Stimulated activated CD4-positive, alpha-beta T cell treated with anti-CD3 and anti-CD28 coated beads, Interleukin-4, amount 100 ng/mL, for 4 hours (primary cell): Measurements from ENCODE around the gene MANSC1.
A peak's percentile ranks its signal among the peaks of the same experiment; 100 is the strongest.
"Not testable (repeated sequence)": the region's sequence is repeated elsewhere in the genome, so short reads cannot be mapped to it uniquely, and the experiment has no call there.

Experiments used
- DNase-seq, 2 experiments: peaks; one replicate each; pipeline ENCODE4 v3.0.0-alpha.2; 2020

Gene MANSC1

DNA sequence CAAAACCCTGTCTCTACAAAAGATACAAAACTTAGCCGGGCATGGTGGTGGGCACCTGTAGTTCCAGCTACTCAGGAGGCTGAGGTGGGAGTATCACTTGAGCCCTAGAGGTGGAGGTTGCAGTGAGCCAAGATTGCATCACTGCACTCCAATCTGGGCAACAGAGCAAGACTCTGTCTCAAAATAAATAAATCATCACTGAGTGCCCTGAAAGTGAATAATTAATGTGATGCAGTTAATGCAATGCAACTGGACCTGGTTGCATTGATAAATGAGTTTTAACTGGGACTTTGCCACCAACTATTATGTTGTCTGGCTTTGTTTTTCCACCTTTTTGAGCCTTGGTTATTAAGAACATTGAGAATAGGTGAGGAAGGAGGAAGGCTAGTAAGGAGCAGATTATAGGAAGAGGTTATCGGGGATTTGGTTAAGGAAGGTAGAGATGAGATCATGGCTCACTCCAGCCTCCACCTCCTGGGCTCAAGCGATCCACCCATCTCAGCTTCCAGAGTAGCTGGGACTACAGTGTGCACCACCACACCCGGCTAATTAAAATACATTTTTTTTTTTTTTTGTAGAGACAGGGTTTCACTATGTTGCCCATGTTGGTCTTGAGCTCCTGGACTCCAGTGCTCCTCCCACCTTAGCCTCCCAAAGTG is 14.9 kb upstream of the MANSC1 start:
- no peak for DNase-seq

DNA sequence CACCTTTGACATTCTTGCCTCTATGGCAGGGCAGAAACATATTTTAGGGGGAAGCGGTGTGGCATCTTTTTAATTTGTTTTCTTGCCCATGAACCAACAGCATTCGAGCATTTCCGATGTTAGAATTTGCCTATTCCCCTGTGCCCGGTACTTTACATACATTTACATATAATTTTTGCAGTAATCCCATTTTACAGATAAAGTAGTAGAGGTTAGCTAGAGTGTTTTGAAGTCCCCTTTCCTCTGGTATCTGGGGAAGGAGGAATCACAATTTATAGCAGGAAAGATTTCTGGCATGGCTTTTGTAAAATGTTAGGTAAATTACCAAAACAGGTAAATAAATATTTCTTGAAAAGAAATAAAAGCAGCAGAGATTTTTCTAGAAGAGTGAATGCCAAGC is 8.5 kb upstream of the MANSC1 start:
- no peak for DNase-seq

DNA sequence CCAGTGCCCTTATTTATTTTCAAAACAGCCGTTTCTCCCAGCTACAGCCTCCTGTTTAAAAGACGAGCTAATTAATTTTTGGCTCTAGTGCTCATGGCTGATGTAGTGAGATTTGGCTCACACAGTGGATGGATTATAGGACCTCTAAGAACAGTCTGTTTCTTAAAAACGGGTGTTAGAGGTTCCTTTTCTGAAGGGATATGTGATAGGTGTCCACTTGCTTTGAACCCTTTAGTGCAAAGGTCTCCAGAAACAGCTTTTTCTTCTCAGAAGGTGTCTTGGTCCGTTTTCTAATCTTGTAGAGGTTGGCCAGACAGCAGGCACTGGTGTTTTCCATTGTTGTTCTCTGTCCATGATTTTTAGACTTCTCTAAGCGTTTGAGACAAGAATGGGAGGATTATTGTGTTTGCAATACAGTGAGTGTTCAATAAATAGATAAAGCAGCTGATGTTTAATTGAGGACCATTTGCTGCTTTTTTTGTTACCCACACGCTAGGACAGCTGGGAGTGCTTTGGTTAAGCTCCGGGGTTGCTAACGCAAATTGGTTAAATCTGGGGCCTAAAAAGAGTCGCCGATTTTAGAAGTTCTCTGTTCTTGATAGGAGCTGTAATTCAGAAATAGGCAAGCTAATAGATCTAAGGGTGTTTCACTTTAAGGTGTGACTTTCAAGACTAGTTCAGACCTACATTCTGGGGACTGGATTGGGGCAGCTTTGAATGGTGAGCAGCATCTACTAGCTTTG is 7.8 kb upstream of the MANSC1 start:
- DNase-seq, result no peak

DNA sequence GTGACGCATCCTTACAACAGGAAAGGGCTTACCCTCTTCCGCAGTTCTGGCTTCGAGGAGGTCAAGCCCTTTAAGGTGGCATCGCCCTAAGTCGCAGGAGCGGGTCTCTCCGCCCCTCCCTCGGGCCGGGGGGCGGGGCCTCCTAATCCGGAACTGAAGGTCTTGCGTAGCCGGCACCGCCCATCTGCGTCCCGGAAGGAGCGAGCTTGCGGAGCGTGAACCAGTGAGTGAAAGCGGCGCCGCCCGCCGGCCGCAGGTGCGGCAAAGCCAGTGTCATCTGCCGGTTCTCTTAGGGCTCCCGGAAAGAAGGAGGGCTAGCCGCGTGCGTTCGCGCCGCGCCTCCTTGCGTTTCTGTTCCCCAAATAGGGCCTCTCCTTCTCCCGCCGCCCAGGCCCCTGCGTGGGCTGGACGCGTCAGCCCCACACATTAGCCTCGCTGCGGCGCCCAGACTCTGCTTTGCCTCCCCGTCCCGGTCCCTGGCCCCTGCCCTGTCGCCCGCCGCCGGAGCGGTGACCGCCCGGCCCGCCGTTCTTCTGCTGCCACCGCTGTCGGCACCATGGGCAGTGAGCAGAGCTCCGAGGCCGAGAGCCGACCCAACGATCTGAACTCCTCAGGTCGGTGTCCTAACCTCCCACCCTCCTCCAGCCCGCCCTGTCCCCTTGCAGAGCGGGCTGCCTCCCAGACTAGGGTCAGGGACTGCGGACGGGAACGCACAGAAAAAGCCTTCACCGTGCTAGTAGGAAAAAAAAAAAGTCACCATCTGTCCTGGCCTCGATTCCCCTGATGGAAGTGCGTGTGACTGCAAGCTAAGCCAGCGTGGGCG is 7.1 kb upstream of the MANSC1 start, which contains the start of gene BORCS5:
TSS of gene BORCS5 (plus strand) at position 183 of the 823 bp plus-strand sequence. CDS start at position 557, 374 bp downstream.
- peak; percentile 97 to 99 for DNase-seq

DNA sequence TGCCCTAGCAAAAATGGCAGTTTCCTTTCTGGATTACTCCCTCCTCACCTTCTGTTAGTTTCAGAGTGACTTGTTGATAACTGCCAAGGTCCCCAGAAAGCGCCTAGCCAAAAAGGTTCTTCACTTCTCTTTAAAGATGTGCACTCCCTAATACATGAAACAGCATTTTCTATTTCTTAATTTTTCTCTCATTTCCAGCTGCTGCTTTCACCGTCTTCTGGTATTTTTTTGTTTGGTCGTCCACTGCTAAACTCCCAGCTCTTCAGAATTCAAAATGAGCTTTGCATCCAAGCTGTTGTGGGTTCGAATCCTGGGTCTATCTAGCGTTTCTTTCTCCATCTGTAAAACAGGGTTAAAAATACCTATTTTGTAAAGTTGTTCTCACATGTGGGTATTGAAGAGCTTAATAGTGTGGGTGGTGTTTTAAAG is 6.4 kb upstream of the MANSC1 start:
- no peak for DNase-seq

DNA sequence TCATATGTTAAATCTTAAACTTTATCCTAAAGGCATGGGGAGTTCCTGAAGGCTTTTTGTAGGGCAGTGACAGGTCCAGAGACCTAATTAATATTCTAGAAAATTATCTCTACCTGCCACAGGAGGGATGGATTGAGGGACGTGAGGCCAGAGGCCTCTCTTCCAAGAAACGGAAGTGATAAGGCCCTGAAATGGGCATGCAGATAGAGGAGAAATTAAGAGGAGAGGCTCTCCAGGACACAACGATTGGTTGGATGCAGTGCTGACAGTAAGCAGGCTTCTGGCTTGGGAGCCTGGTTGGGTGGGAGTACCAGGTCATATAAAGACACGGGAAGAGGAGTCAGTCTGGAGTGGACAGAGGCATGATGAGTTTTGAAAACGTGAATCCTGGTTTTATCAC is 3.8 kb upstream of the MANSC1 start:
- DNase-seq, result no peak

DNA sequence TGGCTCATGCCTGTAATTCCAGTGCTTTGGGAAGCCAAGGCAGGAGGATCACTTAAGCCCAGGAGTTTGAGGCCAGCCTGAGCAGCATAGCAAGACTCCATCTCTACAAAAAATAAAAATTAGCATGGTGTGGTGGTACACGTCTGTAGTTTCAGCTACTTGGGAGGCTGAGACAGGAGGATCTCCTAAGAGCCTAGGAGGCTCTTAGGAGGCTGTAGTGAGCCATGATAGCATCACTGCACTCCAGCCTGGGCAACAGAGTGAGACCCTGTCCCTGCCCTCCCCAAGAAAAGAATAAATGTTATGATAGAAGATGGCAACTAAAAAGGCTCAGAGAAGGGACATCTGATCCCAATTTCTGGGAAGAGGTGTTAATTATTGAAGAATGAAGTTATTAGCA is 3.2 kb upstream of the MANSC1 start:
- no peak for DNase-seq

DNA sequence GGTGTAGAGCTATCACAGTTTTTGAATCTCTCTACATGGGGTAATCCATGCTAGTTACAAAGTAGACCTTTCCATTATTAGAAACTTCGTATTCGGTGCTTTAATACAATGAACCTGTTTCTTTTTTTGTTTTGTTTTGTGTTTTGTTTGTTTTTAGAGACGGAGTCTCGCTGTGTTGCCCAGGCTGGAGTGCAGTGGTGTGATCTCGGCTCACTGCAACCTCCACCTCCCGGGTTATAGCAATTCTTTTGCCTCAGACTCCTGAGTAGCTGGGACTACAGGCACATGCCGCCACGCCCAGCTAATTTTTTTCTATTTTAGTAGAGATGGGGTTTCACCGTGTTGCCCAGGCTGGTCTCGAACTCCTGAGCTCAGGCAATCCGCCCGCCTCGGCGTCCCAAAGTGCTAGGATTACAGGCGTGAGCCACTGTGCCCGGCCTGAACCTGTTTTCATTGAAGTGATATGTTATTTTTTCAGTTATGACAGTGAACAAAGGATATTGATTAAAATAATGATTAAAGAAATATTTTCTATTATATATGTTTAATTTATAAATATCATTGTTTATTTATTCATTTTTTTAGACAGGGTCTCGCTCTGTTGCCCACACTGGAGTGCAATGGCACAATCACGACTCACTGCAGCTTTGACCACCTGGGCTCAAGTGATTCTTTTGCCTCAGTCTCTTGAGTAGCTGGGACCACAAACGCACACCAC is 1.6 kb upstream of the MANSC1 start:
- DNase-seq, result not testable (repeated sequence)

DNA sequence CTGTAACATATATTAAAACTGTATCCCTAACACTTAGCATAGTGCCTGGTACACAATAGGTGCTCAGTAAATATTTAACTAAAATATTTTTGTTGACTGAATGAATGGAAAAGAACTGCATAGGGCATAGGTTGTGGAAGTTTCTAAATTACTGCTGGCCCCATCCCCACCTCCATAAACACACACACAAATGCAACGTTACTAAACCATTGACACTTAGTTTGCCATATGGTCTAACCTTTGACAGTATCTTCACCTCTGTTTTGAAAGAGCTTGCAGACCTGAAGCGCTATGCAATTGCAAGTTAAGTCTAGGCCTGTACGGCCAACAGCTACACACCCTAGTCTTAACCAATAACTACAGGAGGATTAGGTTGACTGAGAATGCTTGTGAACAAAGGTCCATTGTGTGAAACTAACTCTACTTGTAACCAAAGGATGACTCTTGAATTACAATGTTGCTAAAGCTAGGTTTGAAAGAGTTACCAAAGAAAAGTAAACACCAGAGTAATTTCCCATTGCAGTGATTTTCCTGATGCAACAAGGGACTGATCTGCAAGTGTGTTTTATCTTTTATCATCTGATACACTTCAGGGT is 924 bp upstream of the MANSC1 start:
- no peak for DNase-seq

DNA sequence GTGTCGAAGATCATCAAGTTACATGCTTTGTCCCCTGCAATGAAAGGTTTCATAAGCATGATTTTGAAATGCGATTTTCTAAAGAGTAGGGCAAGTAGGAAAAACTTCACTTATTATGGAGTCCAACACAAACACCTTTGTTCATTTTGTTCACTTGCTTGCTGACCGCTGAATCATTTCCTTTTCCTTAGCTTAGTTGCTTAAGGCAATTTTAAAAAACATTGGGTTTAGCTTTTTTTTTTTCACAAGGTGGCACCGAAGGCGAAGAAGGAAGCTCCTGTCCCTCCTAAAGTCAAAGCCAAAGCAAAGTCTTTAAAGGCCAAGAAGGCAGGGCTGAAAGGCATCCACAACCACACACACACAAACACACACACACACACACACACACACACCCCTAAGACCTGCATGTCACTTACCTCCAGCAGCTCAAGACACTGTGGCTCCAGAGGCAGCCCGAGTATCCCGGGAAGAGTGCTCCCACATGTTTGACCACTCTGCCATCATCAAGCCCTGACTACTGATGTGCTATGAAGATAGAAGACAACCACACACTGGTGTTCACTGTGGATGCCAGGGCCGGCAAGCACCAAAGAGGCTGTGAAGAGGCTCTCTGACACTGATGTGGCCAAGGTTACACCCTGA is 11.4 kb downstream of the MANSC1 start:
- DNase-seq, result no peak

DNA sequence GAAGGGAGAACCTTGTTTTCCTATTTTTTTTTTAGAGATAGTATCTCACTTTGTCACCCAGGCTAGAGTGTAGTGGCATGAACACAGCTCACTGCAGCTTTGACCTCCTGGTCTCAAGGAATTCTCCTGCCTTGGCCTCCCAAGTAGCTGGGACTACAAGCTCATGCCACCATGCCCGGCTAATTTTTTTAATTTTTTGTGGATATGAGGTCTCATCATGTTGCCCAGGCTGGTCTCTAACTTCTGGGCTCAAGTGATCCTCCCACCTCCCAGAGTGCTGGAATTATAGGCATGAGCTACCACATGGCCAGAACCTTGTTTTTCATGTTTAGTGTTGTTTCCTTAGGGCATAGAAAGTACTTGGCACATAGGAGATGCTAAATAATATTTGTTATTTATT is 13.5 kb downstream of the MANSC1 start:
- DNase-seq, result no peak

DNA sequence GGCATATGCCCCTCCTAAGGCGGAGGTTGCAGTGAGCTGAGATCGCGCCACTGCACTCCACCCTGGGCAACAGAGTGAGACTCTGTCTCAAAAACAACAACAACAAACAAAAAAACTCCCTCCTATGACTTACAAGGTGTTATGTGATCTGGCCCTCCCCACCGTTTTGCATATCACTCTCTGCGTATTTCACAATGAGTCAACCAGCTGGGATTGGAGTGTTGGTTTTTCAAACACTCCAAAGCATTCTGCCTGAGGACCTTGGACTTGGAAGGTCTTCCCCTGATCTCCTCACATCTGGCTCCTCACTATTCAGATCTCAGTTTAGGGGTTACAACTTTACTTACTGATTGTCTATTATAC is 14.0 kb downstream of the MANSC1 start:
- DNase-seq, result no peak

DNA sequence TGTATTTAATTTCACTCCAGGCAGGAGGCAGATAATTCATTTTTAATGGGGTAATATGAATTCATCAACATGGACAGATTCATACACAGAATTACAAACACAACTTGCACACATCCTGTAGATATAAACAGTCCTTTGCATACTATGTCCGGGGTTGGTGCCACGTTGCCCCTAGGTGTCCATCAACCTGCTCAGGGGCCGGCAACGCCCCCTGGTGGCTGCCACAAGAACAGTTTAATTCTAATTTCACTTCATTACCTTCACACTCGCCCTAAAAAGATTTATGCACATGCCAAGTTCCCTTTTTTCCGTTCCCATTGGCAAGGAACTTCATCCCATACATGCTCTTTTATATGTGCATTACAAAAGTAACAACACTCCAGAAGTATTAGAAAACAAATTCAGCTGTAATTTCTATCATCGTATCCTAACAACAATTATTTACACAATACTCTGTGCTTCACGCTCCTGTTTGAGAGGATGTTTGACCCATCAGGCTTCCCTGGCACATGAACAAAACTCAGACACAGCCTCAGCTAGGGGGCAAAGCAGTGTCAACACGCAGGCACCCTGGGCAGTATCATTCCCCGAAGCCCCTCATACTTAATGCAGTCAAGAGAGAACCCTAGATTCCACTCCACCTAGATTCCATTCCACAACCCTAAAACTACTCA is 15.5 kb downstream of the MANSC1 start:
- peak; percentile 38 to 58 for DNase-seq

DNA sequence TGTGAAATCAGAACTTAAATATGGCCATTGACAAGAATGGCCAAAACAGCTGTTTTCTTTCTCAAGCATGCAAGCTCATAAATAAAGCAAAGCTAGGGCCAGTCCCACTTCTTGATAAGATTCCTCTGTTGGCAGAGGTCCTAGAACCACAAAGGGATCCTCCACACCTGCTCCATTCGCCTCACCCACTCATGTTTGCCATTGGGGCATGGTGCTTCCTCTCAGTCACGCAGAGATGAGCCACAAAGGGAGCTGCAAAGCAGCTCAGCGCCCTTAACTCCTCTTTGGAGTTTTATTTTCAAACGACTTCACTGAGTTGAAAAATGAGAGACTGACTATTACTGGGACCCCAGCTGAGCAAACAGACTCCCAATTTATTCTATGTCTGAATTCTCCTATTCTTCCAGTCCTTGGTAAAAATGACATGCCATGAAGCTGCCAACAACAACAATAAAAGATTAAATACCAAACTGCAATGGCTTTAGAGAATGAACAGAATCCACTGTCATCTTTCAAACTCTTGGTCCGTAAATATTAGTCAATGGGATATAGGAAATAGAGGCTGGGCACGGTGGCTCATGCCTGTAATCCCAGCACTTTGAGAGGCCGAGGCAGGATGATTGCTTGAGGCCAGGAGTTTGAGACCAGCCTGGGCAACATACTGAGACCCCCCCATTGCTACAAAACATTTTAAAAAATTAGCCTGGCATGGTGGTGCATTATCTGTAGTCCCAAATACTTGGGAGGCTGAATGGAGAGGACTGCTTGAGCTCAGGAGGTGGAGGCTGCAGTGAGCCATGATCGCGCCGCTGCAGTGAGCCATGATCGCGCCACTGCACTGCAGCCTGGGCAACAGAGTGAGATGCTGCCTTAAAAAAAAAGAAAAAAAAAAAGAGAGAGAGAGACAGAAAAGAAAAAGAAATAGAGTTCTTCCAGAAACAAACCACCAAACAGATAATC is 16.4 kb downstream of the MANSC1 start:
- DNase-seq, result no peak

DNA sequence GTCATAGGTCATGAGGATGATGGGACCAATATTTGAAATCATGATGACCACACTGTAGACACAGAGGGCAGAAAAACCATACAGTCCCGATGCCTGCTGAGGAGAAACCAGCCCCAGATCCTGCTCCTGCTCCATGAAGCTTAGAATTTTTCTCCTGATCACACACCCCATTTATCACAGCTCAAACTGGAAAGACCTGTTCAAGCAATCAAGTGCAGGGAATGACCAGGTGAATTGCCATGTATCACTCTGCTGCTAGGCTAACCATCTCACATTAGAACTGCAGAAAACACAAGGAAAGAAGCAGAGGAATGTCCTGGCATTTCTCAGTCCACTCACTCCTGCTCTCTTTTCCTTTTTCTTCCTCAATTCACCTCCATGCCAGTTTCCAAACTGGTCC is 18.1 kb downstream of the MANSC1 start:
- DNase-seq, result no peak

DNA sequence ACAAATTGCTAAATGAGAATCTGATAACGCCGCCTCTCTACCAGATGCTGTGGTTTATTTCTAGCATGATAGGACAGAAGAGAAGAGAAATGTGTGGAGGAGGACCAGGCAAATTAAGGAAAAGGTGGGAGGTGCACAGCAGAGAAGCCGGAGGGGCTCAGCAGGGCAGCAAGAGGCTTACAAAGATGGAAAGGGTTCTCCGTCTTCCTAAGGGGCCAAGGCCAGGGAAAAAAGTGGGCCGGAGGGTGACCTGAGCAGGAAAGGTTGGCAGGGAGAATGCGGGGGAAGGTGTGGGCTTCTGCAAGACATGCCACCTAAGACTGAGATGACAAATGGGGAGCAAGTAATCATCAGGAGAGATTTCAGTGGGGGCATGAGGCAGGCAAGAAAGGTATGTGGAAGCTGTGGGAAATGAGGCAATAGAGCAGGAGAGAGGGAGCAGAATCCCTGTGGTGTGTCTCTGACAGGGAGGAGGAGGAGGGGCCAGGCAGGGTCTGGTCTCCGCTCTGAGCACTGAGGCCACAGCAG is 18.7 kb downstream of the MANSC1 start:
- DNase-seq, result no peak

DNA sequence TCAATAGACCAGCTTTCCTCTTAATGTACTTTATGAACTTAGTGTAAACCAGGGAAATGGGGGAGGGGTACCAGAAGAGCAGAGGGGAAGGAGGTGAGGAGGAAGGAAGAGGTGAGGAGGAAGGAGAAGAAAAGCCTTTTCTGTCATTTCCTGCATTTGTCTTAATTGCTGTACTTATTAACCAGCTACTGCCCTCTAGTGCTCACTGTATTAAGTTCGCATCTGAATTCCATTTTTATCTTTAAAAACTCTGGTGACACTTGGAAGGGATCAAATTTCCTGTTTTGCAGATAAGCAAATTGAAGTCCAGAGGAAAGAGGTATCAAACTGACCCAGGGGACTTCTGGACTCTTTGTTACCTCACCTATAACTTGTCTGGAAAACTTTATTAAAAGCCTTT is 22.2 kb downstream of the MANSC1 start:
- DNase-seq, result no peak

DNA sequence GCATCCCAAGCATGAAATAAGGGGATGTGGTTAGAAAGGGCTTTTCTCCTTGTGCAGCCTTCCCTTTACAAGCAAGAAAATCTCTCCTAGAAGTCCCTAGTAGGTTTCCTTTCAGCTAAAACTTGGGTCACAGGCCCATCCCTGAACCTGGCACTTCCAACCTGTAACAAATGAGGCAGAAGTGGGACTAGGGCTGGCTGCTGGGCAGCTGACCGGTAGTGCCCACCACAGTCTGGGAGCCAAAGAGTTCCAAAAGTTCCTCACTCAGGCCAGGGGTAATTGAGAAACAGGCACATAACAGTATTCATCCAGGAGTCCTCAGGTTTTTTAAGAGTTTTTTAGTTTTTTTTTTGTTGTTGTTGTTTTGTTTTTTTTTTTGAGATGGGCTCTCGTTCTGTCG is 23.8 kb downstream of the MANSC1 start:
- no peak for DNase-seq

DNA sequence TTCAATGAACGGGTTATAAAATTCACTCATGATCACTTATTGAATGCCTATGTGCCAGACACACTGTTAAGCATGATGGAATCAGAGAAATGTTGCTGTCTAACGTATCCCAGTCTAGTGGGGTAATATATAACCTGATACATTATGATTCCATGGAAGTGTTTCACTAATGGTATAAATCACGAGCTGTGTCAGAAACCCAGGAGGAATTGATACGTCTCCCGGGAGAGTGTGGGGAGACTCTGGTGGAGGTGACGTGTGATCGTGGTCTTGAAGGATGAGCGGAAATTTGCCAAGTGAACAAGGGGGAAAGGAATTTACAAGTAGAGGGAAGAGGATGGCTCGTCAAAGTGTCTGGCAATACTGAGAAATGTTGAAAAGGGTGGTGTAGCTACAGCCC is 26.5 kb downstream of the MANSC1 start:
- no peak for DNase-seq

DNA sequence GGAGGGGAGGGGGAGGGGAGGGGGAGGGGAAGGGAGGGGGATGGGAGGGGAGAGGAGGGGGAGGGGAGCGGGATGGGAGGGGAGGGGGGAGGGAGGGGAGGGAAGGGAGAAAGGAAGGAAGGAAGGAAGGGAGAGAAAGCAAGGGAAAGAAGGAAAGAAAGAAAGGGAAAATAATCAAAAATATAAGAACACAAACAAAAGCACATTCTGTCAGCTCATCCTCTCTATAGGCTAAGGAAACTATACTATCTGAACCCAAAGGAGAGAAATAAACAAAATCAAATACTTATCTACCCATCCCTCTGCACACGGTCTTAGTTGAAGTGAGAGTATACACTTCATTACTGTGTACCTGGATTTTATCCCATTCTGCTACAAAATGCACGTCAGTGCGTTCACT is 26.9 kb downstream of the MANSC1 start:
- DNase-seq, result no peak
